Measurements from ENCODE around the gene MOV10. TPM values are rescaled to one million over a fixed set of nuclear protein-coding genes. Genes with fewer than 3 reads are reported as not detected.

The MOV10 gene
- total RNA-seq, 5 donors from 2014 or later (not counting 1 experiment from before 2014, with no cell fraction given): 71.0 to 103 (median 86.1) TPM

GRCh38 chr1:112633628-112634027 is 40.8 kb upstream of the MOV10 start:
- H3K27ac Mint-ChIP-seq: peak overlapping the region in 1 of 2 donors; percentile 57
- peaks cover 7 to 31% of the 10 kb centered on the region in 2 experiments for H3K4me1 ChIP-seq (ENCODE audit: control insufficient read depth in 1 of 2, extremely low read depth in 1 of 2, insufficient read depth in 2 of 2, low read length in 2 of 2)
- no peak overlapping the region for H3K4me3 ChIP-seq (ENCODE audit: control insufficient read depth in 1 of 2, extremely low read depth in 1 of 2, low read length in 1 of 2)
- peaks cover 86 to 91% (median 88%) of the 10 kb centered on the region in 3 donors for H3K4me1 Mint-ChIP-seq
- CTCF ChIA-PET: interaction anchor here in 1 of 2 donors (0.6 to 1.3 kb wide), 2 partner anchors 12 to 15 kb away, joined by 3 to 4 read pairs; no protein-coding TSS in a partner anchor
- H3K27ac ChIP-seq (ENCODE audit: low read length): no peak overlapping the region
- H3K27me3 ChIP-seq (replicated peaks in 1 of 2; ENCODE audit: control insufficient read depth in 2 of 2, extremely low read depth in 1 of 2, insufficient read depth in 2 of 2, low read length in 1 of 2): no peaks in the 10 kb centered on the region
- no peaks in the 10 kb centered on the region for H3K9me3 ChIP-seq
- DNase-seq (no peak), ATAC-seq (replicated peaks in 1 of 4) (no peak)
- H3K27me3 Mint-ChIP-seq: no peaks in the 10 kb centered on the region
- H3K9me3 Mint-ChIP-seq: no peaks in the 10 kb centered on the region
- POLR2A ChIA-PET: interaction anchor here in 1 of 2 donors (1.1 kb wide), 1 partner anchor 11 kb away, joined by 3 read pairs; no protein-coding TSS in a partner anchor
- WGBS (ENCODE audit: insufficient coverage): no CpG with 5 or more reads among the region's 2 CpGs
- peaks cover 42% of the 10 kb centered on the region for H3K36me3 Mint-ChIP-seq
- no peak overlapping the region for H3K4me3 Mint-ChIP-seq
- H3K36me3 ChIP-seq (ENCODE audit: control insufficient read depth in 2 of 2, extremely low read depth in 1 of 2, insufficient read depth in 1 of 2, low read length in 1 of 2): peaks cover 0 to 11% of the 10 kb centered on the region in 2 donors

GRCh38 chr1:112634367-112634766 is 40.1 kb upstream of the MOV10 start:
- ChIA-PET CTCF (interaction anchor here in 1 of 2 donors (1.3 kb wide), 1 partner anchor 12 kb away, joined by 3 read pairs; no protein-coding TSS in a partner anchor), POLR2A (interaction anchor here in 1 of 2 donors (1.1 kb wide), 1 partner anchor 12 kb away, joined by 3 read pairs; no protein-coding TSS in a partner anchor)
- H3K36me3 ChIP-seq (ENCODE audit: control insufficient read depth in 2 of 2, extremely low read depth in 1 of 2, insufficient read depth in 1 of 2, low read length in 1 of 2): peaks cover 0 to 8% of the 10 kb centered on the region in 2 donors
- no peaks in the 10 kb centered on the region for H3K27me3 Mint-ChIP-seq
- no peak overlapping the region for H3K27ac Mint-ChIP-seq
- no peaks in the 10 kb centered on the region for H3K9me3 Mint-ChIP-seq
- no peaks in the 10 kb centered on the region for H3K27me3 ChIP-seq (replicated peaks in 1 of 2; ENCODE audit: control insufficient read depth in 2 of 2, extremely low read depth in 1 of 2, insufficient read depth in 2 of 2, low read length in 1 of 2)
- ATAC-seq (replicated peaks in 1 of 4) (no peak), DNase-seq (no peak)
- peaks cover 37% of the 10 kb centered on the region for H3K36me3 Mint-ChIP-seq
- peaks cover 7 to 29% of the 10 kb centered on the region in 2 experiments for H3K4me1 ChIP-seq (ENCODE audit: control insufficient read depth in 1 of 2, extremely low read depth in 1 of 2, insufficient read depth in 2 of 2, low read length in 2 of 2)
- no peak overlapping the region for H3K4me3 Mint-ChIP-seq
- no peaks in the 10 kb centered on the region for H3K9me3 ChIP-seq
- H3K27ac ChIP-seq (ENCODE audit: low read length): no peak overlapping the region
- H3K4me3 ChIP-seq (ENCODE audit: control insufficient read depth in 1 of 2, extremely low read depth in 1 of 2, low read length in 1 of 2): no peak overlapping the region
- peaks cover 83 to 86% (median 83%) of the 10 kb centered on the region in 3 donors for H3K4me1 Mint-ChIP-seq

GRCh38 chr1:112636056-112636455 is 38.4 kb upstream of the MOV10 start:
- no peaks in the 10 kb centered on the region for H3K27me3 ChIP-seq (replicated peaks in 1 of 2; ENCODE audit: control insufficient read depth in 2 of 2, extremely low read depth in 1 of 2, insufficient read depth in 2 of 2, low read length in 1 of 2)
- H3K4me3 ChIP-seq (ENCODE audit: control insufficient read depth in 1 of 2, extremely low read depth in 1 of 2, low read length in 1 of 2): no peak overlapping the region
- peak overlapping the region; percentile 31 for H3K27ac ChIP-seq (ENCODE audit: low read length)
- no peaks in the 10 kb centered on the region for H3K9me3 ChIP-seq
- peak overlapping the region; percentile 74 to 82 for H3K27ac Mint-ChIP-seq
- ATAC-seq (replicated peaks in 1 of 4) (no peak), DNase-seq (no peak)
- POLR2A ChIA-PET: interaction anchor here (0.5 to 1.2 kb wide), 8 partner anchors 11 to 1725 kb away, joined by 3 to 11 read pairs (median 4); no protein-coding TSS in a partner anchor
- CTCF ChIA-PET: interaction anchor here in 1 of 2 donors (0.6 to 1.0 kb wide), 6 partner anchors 10 to 270 kb away, joined by 3 to 5 read pairs (median 4); no protein-coding TSS in a partner anchor
- H3K27me3 Mint-ChIP-seq: no peaks in the 10 kb centered on the region
- peaks cover 27% of the 10 kb centered on the region for H3K36me3 Mint-ChIP-seq
- no peaks in the 10 kb centered on the region for H3K9me3 Mint-ChIP-seq
- peaks cover 69 to 73% (median 71%) of the 10 kb centered on the region in 3 donors for H3K4me1 Mint-ChIP-seq
- peaks cover 7 to 18% of the 10 kb centered on the region in 2 experiments for H3K4me1 ChIP-seq (ENCODE audit: control insufficient read depth in 1 of 2, extremely low read depth in 1 of 2, insufficient read depth in 2 of 2, low read length in 2 of 2)
- H3K4me3 Mint-ChIP-seq: peak overlapping the region in 2 of 3 donors; percentile 41 to 45
- H3K36me3 ChIP-seq (ENCODE audit: control insufficient read depth in 2 of 2, extremely low read depth in 1 of 2, insufficient read depth in 1 of 2, low read length in 1 of 2): peaks cover 0 to 5% of the 10 kb centered on the region in 2 donors
- WGBS (ENCODE audit: insufficient coverage): no CpG with 5 or more reads among the region's 2 CpGs

- peaks cover 62 to 66% (median 65%) of the 10 kb centered on the region in 3 donors for H3K4me1 Mint-ChIP-seq
- peak overlapping the region in 1 of 3 donors; percentile 25 for H3K4me3 Mint-ChIP-seq
- H3K4me1 ChIP-seq (ENCODE audit: control insufficient read depth in 1 of 2, extremely low read depth in 1 of 2, insufficient read depth in 2 of 2, low read length in 2 of 2): peaks cover 7 to 16% of the 10 kb centered on the region in 2 experiments
- H3K9me3 Mint-ChIP-seq: no peaks in the 10 kb centered on the region
- peak overlapping the region; percentile 31 for H3K27ac ChIP-seq (ENCODE audit: low read length)
- peak overlapping the region; percentile 78 to 84 for H3K27ac Mint-ChIP-seq
- DNase-seq (no peak), ATAC-seq (replicated peaks in 1 of 4) (peak in 1 of 4 experiments; percentile 33)
- CTCF ChIA-PET: interaction anchor here in 1 of 2 donors (1.0 kb wide), 1 partner anchor 10 kb away, joined by 3 read pairs; no protein-coding TSS in a partner anchor
- H3K4me3 ChIP-seq (ENCODE audit: control insufficient read depth in 1 of 2, extremely low read depth in 1 of 2, low read length in 1 of 2): no peak overlapping the region
- no peaks in the 10 kb centered on the region for H3K9me3 ChIP-seq
- POLR2A ChIA-PET: interaction anchor here in 1 of 2 donors (0.6 to 0.8 kb wide), 3 partner anchors 9 to 97 kb away, joined by 3 read pairs; no protein-coding TSS in a partner anchor
- H3K36me3 Mint-ChIP-seq: peaks cover 21% of the 10 kb centered on the region
- H3K27me3 ChIP-seq (replicated peaks in 1 of 2; ENCODE audit: control insufficient read depth in 2 of 2, extremely low read depth in 1 of 2, insufficient read depth in 2 of 2, low read length in 1 of 2): no peaks in the 10 kb centered on the region
- H3K36me3 ChIP-seq (ENCODE audit: control insufficient read depth in 2 of 2, extremely low read depth in 1 of 2, insufficient read depth in 1 of 2, low read length in 1 of 2): no peaks in the 10 kb centered on the region
- H3K27me3 Mint-ChIP-seq: no peaks in the 10 kb centered on the region
These were observed 37.7 kb upstream of the MOV10 start for GRCh38 chr1:112636597-112637253.

- WGBS (ENCODE audit: insufficient coverage): 100% methylated on average over 2 of the region's 4 CpGs
These were observed 37.0 kb upstream of the MOV10 start for GRCh38 chr1:112637254-112638109.

GRCh38 chr1:112638110-112638428 is 36.4 kb upstream of the MOV10 start:
- no CpG with 5 or more reads among the region's 1 CpG for WGBS (ENCODE audit: insufficient coverage)
- ChIA-PET POLR2A (interaction anchor here (0.9 to 1.1 kb wide), 2 partner anchors 10 to 935 kb away, joined by 3 to 7 read pairs; no protein-coding TSS in a partner anchor), CTCF (no interaction called here)
- peaks cover 16% of the 10 kb centered on the region for H3K36me3 Mint-ChIP-seq
- no peak overlapping the region for H3K27ac ChIP-seq (ENCODE audit: low read length)
- no peaks in the 10 kb centered on the region for H3K36me3 ChIP-seq (ENCODE audit: control insufficient read depth in 2 of 2, extremely low read depth in 1 of 2, insufficient read depth in 1 of 2, low read length in 1 of 2)
- H3K27ac Mint-ChIP-seq: peak overlapping the region in 1 of 2 donors; percentile 78
- H3K4me3 ChIP-seq (ENCODE audit: control insufficient read depth in 1 of 2, extremely low read depth in 1 of 2, low read length in 1 of 2): no peak overlapping the region
- no peak for ATAC-seq (replicated peaks in 1 of 4)
- no peak overlapping the region for H3K4me3 Mint-ChIP-seq
- H3K4me1 ChIP-seq (ENCODE audit: control insufficient read depth in 1 of 2, extremely low read depth in 1 of 2, insufficient read depth in 2 of 2, low read length in 2 of 2): peaks cover 7 to 15% of the 10 kb centered on the region in 2 experiments
- H3K9me3 Mint-ChIP-seq: no peaks in the 10 kb centered on the region
- no peaks in the 10 kb centered on the region for H3K9me3 ChIP-seq
- H3K4me1 Mint-ChIP-seq: peaks cover 55 to 62% (median 61%) of the 10 kb centered on the region in 3 donors
- no peaks in the 10 kb centered on the region for H3K27me3 ChIP-seq (replicated peaks in 1 of 2; ENCODE audit: control insufficient read depth in 2 of 2, extremely low read depth in 1 of 2, insufficient read depth in 2 of 2, low read length in 1 of 2)
- no peaks in the 10 kb centered on the region for H3K27me3 Mint-ChIP-seq
- DNase-seq: no peak

More at GRCh38 chr1:112637254-112638109, 37.0 kb upstream of the MOV10 start:
- Mint-ChIP-seq H3K27me3 (no peaks in the 10 kb centered on the region), H3K4me3 (no peak overlapping the region), H3K4me1 (peaks cover 58 to 64% (median 63%) of the 10 kb centered on the region in 3 donors), H3K27ac (peak overlapping the region; percentile 78 to 84), H3K9me3 (no peaks in the 10 kb centered on the region), H3K36me3 (peaks cover 19% of the 10 kb centered on the region)
- Histone ChIP-seq H3K27me3 (replicated peaks in 1 of 2; ENCODE audit: control insufficient read depth in 2 of 2, extremely low read depth in 1 of 2, insufficient read depth in 2 of 2, low read length in 1 of 2) (no peaks in the 10 kb centered on the region), H3K4me3 (ENCODE audit: control insufficient read depth in 1 of 2, extremely low read depth in 1 of 2, low read length in 1 of 2) (no peak overlapping the region), H3K9me3 (no peaks in the 10 kb centered on the region), H3K36me3 (ENCODE audit: control insufficient read depth in 2 of 2, extremely low read depth in 1 of 2, insufficient read depth in 1 of 2, low read length in 1 of 2) (no peaks in the 10 kb centered on the region), H3K4me1 (ENCODE audit: control insufficient read depth in 1 of 2, extremely low read depth in 1 of 2, insufficient read depth in 2 of 2, low read length in 2 of 2) (peaks cover 7 to 15% of the 10 kb centered on the region in 2 experiments), H3K27ac (ENCODE audit: low read length) (no peak overlapping the region)
- CTCF ChIA-PET: interaction anchor here in 1 of 2 donors (1.0 kb wide), 1 partner anchor 11 kb away, joined by 3 read pairs; no protein-coding TSS in a partner anchor
- ATAC-seq (replicated peaks in 1 of 4) (peak in 1 of 4 experiments; percentile 11), DNase-seq (no peak)
- POLR2A ChIA-PET: interaction anchor here (0.8 to 1.1 kb wide), 3 partner anchors 10 to 935 kb away, joined by 3 to 7 read pairs (median 3); no protein-coding TSS in a partner anchor

Measured in T-cell (primary cell).